NCI-H526 treated with DMSO at 0.1 percent for 48 hours (cell line): Measurements from ENCODE around the gene LPP.

Experiments used
- DNase-seq: peaks from one replicate; lab custom pipeline; 2025; lab: John Stamatoyannopoulos, UW

The LPP gene

DNA sequence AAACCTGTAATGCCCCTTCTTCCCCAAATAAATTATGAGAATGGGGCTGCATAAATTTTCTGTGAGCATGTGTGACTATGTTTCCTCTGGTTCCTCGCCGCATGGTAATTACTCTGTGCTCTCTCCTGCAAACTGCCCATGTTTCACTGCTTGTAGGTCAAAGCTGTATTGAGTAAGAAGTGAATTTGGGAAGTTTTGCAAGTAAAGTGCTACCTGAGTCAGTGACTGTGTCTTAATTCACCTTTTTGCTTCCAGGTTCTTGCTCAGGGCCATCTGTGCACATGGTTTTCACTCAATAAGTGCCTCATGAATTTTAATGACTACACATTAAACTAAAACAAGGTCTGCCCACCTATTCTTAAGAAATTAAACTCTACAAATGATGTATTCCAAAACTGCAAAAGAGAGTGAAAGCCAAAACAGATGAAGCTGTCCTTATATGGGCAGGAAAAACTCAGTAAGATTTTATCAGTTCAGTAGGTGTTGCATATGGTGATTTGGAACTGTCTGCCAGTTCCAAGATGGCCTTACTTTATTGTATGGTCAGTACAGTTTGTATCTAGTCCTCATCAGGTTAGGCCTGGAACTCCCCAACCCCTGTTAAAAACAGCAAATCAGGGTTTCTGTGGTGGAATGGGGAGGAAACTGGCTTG lies 100.0 kb downstream of the LPP start:
- no peak for DNase-seq

DNA sequence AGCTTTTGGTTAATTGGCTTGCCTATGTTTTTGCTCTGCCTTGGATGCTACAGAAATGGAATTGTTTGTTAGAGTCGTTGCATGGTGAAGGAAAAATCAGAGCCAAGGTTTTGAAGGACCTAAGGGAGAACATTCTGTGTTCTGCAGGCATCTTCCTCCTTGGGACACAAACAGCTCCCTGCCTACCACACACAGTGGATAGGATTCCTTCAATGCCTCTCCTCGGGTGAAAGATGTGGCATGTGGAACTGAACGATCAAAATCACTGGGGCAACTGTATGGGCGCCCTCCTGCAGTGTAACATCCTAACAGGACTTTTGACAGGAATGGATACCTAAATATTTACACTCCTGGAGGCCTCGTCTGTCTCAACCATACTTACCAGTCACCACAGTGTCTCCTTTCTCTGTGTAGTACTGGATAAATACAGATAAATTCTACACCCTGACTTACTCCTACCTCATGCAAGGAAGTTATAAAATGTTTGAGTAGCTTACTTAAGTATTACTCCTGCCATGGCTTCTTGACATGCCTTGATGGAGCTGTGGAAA lies 100.6 kb downstream of the LPP start:
- DNase-seq = no peak

- DNase-seq = no peak
These were observed 101.2 kb downstream of the LPP start for GRCh38 chr3:188255190-188255589.

DNA sequence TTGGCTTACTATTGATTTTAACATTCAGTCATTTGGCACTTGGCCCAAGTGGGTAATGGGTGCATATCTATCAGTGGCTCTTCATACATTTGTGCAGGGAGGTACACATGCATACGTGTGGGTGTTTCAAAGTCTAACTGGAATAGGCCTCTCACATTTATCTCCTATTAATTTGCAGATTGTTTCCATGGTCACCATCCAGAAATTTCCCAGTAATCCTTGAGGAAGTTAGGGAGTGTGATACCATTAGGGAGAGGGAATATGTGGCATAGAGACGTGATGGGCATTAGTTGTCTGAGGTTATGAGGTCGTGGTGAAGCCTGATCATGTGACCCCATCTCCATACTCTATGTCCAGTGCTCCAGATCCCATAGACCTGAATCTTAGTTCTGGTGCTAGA lies 102.8 kb downstream of the LPP start:
- DNase-seq = no peak

DNA sequence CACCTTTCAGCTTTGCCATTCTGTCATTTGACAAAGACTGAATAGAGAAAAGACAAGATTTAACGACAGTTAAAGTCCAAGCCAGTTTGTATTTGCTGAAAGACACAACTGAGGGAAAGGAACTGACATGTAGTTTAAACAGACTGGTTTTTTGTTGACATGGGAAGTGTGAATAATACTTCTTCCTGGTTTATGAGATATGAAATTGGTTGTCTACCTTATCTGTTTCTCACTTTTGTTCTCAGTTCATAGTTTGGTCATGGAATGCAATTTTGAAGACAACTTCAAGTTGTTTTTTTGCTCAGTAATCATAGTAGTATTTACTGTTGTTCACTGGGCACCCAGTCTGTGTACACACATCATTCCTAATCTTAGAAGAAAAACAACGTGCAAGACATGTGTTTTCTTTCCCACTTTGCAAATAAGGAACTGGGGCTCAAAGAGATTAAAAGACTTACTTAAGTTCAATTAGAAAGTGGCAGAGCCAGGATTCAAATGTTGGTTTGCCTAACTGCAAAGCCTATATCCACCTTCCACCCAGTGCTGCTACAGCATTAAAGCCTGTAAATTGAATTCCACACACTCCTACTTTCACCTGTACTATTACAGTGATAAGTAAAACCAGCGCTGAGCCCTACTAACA lies 103.5 kb downstream of the LPP start:
- DNase-seq = no peak

- no peak for DNase-seq
These were observed 105.2 kb downstream of the LPP start for GRCh38 chr3:188259191-188259590.

DNA sequence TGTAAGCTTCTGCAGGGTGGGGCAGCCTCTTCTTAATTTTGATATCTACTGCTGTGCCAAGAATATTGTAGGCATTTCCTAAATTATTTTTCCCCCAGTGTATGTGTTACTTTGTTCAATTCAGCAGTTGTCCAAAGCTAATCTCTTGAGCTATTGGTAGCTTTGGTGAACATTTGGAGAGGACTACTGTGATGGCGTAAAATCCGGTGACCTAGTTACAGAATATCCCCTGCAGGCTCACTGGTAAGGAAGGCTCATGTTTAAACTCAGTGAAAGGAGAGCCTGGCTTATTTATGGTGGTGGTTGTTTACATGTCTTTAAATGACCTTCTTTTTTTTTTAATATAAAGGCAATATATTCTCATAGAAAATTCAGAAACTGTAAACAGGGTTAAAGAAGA lies 105.6 kb downstream of the LPP start:
- no peak for DNase-seq

GRCh38 chr3:188261011-188261410 lies 107.1 kb downstream of the LPP start:
- no peak for DNase-seq

DNA sequence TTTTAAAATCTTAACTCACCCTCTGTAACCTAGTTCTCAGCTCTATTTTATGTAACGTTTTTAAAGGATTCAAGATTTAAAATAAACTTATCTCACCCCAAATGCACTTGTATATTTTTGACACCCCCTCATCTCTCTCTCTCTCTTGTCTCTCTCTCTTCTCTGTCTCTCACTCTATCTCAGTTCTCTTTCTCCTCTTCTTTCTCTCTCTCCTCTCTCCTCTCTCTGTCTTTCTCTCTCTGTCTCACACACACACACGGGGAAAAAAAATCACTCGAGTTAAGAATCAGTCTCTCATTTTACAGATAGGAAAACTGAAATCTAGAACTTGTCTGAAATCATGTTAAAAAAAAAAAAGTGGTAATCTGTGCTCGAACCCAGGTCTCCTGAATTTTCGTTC lies 108.5 kb downstream of the LPP start:
- no peak for DNase-seq

- no peak for DNase-seq
These were observed 109.1 kb downstream of the LPP start for GRCh38 chr3:188262913-188263683.

DNA sequence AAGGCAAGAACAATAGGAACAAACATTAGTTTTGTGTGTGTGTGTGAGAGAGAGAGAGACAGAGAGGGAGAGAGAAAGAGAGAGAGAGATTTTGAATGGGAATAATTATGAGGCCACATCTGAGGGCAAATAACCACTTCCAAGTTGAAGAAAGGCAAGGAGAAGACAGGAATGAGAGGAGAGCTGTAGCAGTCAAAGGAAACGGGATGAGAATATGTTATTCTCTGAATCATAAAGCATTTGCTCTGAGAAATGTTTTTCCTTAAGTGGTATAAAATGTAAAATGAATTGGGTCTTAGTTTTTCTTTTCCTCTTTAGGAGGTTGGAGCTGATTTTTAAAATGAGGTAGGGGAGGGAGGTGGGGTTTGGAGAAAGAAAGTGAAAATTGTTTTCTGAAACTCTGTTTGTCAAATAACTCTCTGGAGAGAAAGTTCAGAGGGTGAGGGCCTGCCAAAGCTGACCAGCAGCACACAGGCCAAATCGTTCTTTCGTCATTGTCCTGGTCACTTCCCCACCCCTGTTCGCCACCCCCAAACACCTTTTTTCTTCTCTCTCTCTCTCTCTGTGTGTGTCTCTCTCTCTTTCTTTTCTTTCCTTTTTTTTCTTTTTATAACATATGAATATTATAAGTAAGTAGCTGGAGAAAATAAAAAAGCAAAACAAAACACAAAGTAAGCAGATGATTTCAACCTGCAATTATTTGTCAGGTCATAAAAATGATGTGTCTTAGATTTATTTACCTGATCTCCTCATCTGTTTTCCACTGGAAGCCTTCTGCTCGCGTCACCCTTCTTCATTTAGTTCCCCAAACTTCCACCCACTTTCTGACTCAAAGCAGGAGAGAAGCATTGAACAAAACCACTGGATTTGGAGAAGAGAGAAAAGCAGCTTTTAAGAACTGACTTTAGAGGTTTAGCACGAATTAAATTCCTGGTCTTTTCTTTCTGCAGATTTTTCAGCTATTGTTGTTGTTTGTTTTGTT lies 110.6 kb downstream of the LPP start:
- DNase-seq = no peak

DNA sequence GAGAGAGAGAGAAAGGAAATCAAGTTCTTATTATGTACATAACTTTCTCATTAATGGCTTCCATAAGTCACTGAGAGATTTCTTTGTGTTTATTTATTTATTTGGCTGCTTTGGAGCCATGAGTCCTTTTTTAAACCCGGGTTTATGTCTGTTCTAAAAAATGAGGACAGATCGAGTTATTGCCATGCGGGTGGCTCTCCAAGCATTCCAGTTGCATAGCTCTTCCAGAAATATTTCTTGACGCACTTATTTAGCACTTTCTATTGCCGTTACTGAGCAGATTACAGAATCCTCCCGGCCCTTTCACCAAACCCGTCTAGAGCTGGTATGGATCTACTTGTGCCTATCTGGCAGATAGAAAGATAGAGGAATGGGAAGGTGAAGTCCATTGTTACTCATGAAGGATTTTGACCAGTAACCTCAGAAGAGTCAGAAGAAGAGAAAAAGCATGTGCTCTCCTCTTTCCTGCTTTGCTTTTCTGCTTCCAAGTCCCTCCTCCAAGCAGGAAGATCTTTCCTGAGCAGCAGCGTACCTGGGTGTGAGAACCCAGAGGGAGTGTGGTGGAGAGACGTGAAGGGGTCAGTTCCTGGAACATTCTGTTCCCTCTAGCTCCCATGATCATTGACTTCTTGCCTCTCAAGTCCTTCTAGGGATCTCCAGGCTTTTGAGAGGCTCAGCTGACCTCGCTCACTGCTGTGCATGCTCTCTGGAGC lies 112.8 kb downstream of the LPP start:
- DNase-seq = no peak

DNA sequence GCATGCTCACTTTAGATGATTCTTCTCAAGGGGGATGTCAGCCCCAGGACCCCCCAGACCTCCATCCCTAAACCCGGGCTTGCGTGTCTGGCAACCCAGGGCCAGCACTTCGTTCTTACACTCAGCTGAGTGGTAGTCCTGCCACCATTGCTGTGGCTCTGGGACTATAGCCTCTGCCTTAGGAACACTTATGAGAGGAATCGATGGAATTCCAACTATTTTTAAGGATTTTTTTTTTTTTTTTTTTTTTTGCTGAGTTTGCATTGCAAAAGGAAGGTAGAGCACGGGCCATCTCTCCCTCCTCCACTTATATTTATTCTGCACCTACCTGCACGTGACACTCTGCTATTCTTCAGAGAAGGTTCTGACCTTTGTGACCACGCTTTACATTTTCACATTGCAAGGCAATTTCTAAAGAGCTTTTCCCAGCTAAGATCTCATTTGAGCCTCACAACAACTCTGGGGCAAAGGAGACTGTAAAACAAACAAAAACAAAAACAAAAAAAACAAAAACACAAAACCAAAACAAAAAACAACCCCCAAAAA lies 113.9 kb downstream of the LPP start:
- no peak for DNase-seq

- DNase-seq = no peak
These were observed 114.4 kb downstream of the LPP start for GRCh38 chr3:188268336-188268735.

DNA sequence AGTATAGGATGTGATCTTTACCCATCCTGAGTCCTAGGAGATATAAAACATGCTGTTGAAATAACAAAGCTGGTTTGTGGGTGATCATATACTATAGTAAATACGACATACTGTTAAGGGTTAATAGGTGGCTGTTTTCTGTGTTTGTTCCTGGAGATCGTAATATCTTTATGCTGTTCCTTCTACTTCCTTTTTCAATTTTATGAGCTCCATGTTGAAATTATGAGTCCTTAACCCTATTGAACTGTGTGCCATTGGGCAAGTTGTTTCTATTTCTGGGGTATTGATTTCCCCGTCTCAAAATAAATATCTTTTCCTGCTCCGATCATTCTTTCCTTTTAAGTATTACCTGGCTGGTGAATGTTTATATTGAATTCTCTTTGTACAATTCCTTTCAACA lies 115.1 kb downstream of the LPP start:
- DNase-seq = no peak

- no peak for DNase-seq
These were observed 116.5 kb downstream of the LPP start for GRCh38 chr3:188270423-188270972.

- DNase-seq = no peak
These were observed 117.4 kb downstream of the LPP start for GRCh38 chr3:188271226-188271914.

DNA sequence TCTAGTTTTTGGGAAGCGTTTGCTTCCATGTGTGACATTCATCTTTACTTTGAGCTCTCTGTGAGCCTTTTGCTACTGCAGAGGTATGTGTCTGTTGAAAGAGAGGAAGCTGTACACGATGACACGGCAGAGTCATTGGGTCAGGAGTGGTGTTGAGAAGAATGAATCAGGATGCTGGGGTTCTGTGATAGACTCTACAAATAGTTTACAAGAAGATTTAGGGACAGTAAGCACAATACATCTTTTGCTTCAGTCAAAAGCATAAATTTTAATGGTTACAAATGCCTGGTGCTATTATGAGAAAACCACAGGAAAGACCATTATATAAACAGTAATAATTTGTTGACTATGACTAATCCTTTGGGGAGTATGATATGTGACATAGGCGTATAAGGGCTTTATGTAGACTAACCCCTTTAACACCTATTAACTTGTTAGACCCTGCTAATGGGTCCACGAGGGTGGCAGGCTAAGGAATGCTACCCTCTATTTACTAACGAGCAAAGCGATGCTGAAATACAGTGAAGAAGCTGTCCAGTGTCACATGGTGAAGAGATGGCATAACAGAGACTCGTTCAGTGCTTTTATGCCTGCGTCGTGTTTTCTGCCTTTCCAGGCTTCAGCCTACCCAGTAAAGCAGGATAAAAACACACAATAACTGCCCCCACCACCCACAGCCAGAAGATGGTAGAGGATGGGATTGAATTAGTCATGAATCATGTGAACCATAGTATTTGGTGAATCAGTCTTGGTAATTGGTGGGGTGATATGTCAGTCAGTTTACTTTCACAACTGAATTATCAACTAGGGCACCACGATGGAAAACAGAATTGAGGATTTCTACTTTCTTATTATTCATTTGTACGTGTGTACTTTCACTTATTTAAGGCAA lies 118.8 kb downstream of the LPP start:
- DNase-seq = no peak
